ENCODE results near the gene EVA1A. TPM values are rescaled to one million over a fixed set of nuclear protein-coding genes. Genes with fewer than 3 reads are reported as not detected.
"Not testable (repeated sequence)": the region's sequence is repeated elsewhere in the genome, so short reads cannot be mapped to it uniquely, and the experiment has no call there.

The EVA1A gene
- total RNA-seq, 8 experiments from 2014 or later, result 0.36 to 9.0 (median 3.8) TPM

DNA sequence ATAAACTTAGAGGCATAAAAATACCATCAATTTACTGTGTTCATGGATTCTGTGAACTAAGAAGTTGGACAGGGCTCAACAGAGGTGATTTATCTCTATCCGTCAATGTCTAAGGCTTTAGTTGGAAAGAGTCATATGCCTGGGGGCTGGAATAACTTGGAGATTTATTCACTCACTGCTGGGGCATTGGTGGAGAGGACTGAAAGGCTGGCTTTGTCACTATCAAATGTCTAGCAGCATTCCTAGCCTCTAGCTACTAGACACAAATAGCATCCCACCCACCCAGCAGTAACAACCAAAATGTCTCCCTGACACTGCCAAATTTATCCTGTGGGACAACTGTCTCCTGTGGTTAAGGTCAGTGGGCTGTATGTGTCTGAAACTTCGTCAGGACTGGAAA lies 71.0 kb downstream of the EVA1A start:
- no peak overlapping the region for H3K4me3 ChIP-seq
- 50 to 100% (median 90%) methylated on average over 1 to 2 of the region's 2 CpGs; no CpG with 5 or more reads in 2 of the 10 experiments for WGBS, 10 experiments
- in situ Hi-C loops (cut with MboI; ENCODE audit: low pct_unique_long_range_greater_than_20kb in 2 of 9, low sequenced_read_pairs in 9 of 9, unreplicated experiment in 9 of 9), result no loop called here
- peak in 2 of 8 experiments; percentile 38 to 44 for ATAC-seq (replicated peaks in 6 of 8)
- peaks cover 0 to 10% of the 10 kb centered on the region in 2 donors for H3K4me1 ChIP-seq (replicated peaks in 1 of 2)
- no peak overlapping the region for H3K27ac ChIP-seq

DNA sequence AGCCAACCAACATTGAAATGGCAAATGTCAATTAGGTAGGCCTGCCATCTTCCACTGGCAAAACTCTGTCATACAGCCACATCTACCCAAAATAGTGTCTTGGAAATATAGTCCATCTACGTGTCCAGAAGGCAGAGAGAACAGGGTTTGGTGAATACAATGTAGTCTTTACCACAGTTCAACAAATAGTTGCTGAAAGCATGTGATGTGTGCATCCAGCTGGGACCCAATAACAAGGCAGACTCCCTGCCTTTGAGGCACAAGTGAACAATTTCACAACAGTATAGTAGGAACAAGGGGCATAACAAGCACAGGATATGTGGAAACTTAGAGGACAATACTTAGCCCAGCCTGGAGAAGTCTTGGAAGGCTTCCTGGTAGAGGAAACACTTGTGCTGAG lies 72.6 kb downstream of the EVA1A start:
- Histone ChIP-seq H3K27ac (no peak overlapping the region), H3K4me1 (replicated peaks in 1 of 2) (peaks cover 0 to 10% of the 10 kb centered on the region in 2 donors), H3K4me3 (no peak overlapping the region)
- WGBS, 10 experiments, result 57 to 100% (median 80%) methylated on average over 1 of the region's 1 CpG; no CpG with 5 or more reads in 7 of the 10 experiments
- in situ Hi-C loops (cut with MboI; ENCODE audit: low pct_unique_long_range_greater_than_20kb in 2 of 9, low sequenced_read_pairs in 9 of 9, unreplicated experiment in 9 of 9), result no loop called here
- no peak for ATAC-seq (replicated peaks in 6 of 8)

DNA sequence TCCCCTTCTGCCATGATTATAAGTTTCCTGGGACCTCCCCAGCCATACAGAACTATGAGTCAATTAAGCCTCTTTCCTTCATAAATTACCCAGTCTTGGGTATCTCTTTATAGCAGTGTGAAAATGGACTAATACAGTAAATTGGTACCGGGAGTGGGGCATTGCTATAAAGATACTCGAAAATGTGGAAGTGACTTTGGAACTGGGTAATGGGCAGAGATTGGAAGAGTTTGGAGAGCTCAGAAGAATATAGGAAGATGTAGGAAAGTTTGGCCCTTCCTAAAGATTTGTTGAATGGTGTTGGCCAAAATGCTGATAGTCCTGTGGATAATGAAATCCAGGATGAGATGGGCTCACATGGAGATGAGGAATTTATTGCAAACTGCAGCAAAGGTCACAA lies 74.0 kb downstream of the EVA1A start:
- H3K4me3 ChIP-seq; ATAC-seq (replicated peaks in 6 of 8); in situ Hi-C loops (cut with MboI; ENCODE audit: low pct_unique_long_range_greater_than_20kb in 2 of 9, low sequenced_read_pairs in 9 of 9, unreplicated experiment in 9 of 9); H3K27ac ChIP-seq; H3K4me1 ChIP-seq (replicated peaks in 1 of 2): not testable (repeated sequence)
- WGBS, 10 experiments, result 92 to 100% (median 100%) methylated on average over 1 to 2 of the region's 2 CpGs; no CpG with 5 or more reads in 4 of the 10 experiments

DNA sequence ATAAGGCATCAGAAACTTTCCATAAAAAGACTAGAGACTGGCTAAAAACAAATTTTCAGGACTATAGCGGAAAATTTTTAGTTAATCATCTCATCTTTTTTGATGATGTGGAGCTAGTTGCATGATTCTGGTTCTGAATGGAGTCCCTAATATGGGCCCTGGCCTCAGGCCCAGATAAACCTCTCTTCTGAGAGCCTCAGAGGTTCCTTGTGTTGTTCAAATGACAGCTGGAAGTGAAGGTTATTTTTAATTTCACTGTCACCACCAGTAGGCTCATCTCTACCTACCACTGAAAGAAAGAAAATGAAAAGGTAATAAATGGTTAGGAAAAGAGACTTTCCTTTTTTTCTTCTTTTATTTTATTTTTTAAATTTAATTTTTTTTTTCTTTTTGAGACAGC lies 75.9 kb downstream of the EVA1A start:
- no peak overlapping the region for H3K27ac ChIP-seq
- ATAC-seq (replicated peaks in 6 of 8), result no peak
- H3K4me1 ChIP-seq (replicated peaks in 1 of 2), result no peaks in the 10 kb centered on the region
- in situ Hi-C loops (cut with MboI; ENCODE audit: low pct_unique_long_range_greater_than_20kb in 2 of 9, low sequenced_read_pairs in 9 of 9, unreplicated experiment in 9 of 9), result no loop called here
- 78 to 100% (median 100%) methylated on average over 1 of the region's 1 CpG; no CpG with 5 or more reads in 3 of the 10 experiments for WGBS, 10 experiments
- no peak overlapping the region for H3K4me3 ChIP-seq

DNA sequence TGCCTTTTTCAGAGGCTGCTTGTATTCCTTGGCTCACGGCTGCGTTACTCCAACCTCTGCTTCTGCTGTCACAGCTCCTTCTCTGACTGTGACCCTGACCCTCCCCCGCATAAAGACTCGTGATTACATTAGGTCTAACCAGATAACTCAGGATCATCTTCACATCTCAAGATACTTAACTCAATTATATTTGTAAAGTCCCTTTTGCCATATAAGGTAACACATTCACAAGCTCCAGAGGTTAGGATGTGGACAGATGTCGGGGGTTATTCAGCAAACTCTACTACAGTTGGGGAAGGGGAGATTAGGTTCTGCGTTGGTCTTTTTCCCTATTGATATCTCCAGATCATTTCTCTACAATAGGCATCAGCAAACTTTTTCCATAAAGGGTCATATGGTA lies 76.9 kb downstream of the EVA1A start:
- 82 to 95% (median 92%) methylated on average over 1 to 6 of the region's 6 CpGs for WGBS, 10 experiments
- ATAC-seq (replicated peaks in 6 of 8), result no peak
- Histone ChIP-seq H3K4me1 (replicated peaks in 1 of 2) (no peaks in the 10 kb centered on the region), H3K4me3 (no peak overlapping the region), H3K27ac (no peak overlapping the region)
- in situ Hi-C loops (cut with MboI; ENCODE audit: low pct_unique_long_range_greater_than_20kb in 2 of 9, low sequenced_read_pairs in 9 of 9, unreplicated experiment in 9 of 9), result no loop called here

DNA sequence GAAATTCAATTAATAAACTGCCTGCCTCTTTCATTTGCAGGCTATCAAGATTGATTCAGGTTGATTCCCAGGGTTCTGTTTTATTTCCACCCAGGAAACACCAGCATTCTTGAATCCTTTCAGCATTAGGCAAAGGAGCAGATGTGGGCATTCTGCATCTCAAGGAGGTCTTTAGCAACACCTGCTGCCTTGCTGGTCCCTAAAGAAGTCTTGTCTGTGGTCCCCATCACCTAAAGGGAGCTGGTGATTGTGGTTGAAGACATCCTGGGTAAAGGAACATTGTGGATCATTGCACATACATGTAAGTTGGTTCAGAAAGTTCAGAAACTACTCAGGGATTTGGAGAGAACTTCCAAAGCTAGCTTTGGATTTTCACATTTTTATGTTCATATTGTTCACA lies 78.3 kb downstream of the EVA1A start:
- in situ Hi-C loops (cut with MboI; ENCODE audit: low pct_unique_long_range_greater_than_20kb in 2 of 9, low sequenced_read_pairs in 9 of 9, unreplicated experiment in 9 of 9), result no loop called here
- H3K4me1 ChIP-seq (replicated peaks in 1 of 2), result no peaks in the 10 kb centered on the region
- no peak overlapping the region for H3K27ac ChIP-seq
- no peak overlapping the region for H3K4me3 ChIP-seq
- no peak for ATAC-seq (replicated peaks in 6 of 8)

DNA sequence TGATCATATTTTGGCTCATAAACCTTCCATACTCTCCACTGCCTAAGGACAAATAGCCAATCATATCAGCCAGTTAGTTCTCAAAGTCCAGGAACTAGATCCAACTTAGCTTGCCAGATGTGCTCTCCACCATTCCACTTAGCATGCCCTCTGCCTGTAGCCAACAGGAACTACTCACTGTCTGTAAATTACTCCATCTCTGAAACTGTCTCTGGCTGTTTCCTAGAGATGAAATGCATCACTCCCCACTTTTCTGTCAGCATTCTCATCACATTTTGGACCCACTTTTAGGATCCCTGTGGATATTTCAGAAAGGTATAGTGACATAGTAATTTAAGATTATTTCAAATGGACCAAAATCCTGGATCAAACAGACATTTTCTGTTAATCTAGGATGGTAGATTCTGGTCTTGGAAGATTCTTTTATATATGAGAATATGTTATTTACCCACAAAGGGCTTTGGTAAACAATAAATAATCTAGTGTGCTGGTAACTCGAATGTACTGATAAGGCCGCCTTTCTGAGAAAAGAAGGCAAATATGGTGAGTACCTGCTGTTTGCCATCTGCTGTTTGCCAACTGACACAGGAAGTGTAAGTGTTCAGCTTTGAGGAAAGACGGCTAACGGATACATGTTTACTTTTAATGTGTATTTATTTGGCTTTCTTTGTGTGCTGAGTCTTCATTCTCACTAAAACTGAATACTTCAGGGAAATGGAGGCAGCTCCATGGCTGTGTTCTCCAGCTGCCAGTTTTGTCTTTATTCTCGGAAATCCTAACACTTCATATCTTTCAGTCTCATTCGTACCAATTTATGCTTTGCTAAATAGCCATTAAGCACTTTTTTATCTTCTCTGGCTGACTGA lies 79.5 kb downstream of the EVA1A start:
- H3K4me1 ChIP-seq (replicated peaks in 1 of 2), result peaks cover 10% of the 10 kb centered on the region in 2 donors
- ATAC-seq (replicated peaks in 6 of 8), result peak in 4 of 8 experiments; percentile 47 to 88 (median 62)
- no peak overlapping the region for H3K4me3 ChIP-seq
- in situ Hi-C loops (cut with MboI; ENCODE audit: low pct_unique_long_range_greater_than_20kb in 2 of 9, low sequenced_read_pairs in 9 of 9, unreplicated experiment in 9 of 9), result no loop called here
- WGBS, 10 experiments, result 47 to 98% (median 83%) methylated on average over 2 to 6 of the region's 6 CpGs; no CpG with 5 or more reads in 1 of the 10 experiments
- H3K27ac ChIP-seq, result no peak overlapping the region

DNA sequence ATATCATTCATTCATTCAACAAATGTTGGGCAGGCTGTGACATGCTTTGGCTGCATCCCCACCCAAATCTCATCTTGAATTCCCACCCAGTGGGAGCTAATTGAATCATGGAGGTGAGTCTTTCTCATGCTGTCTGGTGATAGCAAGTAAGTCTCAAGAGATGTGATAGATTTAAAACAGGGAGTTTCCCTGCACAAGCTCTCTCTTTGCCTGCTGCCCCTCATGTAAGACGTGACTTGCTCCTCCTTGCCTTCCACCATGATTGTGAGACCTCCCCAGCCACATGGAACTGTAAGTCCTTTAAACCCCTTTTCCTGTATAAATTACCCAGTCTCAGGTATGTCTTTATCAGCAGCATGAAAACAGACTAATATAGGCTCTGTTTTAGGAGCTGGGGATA lies 83.0 kb downstream of the EVA1A start:
- H3K4me3 ChIP-seq; H3K27ac ChIP-seq; in situ Hi-C loops (cut with MboI; ENCODE audit: low pct_unique_long_range_greater_than_20kb in 2 of 9, low sequenced_read_pairs in 9 of 9, unreplicated experiment in 9 of 9); ATAC-seq (replicated peaks in 6 of 8): not testable (repeated sequence)
- H3K4me1 ChIP-seq (replicated peaks in 1 of 2), result peaks cover 21 to 32% of the 10 kb centered on the region in 2 donors
- WGBS, 10 experiments, result 80 to 100% methylated on average over 1 of the region's 1 CpG; no CpG with 5 or more reads in 8 of the 10 experiments

DNA sequence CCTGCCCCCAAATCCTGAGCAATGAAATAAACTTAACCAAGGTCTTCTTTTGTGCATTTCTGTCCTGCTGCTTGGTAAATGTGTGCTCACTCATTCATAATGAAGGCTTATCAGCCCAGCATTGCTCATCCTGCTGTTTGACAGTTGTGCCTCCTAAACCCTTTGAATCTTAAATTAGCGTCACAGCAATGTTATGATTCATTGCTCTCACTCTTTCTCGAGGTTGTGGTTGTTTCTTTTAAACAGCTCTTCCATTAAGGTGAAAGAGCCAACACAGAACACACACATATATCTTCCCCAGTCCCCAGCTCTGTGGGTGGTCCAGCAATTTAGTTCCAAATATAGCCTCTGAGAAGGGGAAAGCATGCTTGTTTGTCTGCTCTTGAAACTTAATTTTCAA lies 84.0 kb downstream of the EVA1A start:
- H3K27ac ChIP-seq, result no peak overlapping the region

DNA sequence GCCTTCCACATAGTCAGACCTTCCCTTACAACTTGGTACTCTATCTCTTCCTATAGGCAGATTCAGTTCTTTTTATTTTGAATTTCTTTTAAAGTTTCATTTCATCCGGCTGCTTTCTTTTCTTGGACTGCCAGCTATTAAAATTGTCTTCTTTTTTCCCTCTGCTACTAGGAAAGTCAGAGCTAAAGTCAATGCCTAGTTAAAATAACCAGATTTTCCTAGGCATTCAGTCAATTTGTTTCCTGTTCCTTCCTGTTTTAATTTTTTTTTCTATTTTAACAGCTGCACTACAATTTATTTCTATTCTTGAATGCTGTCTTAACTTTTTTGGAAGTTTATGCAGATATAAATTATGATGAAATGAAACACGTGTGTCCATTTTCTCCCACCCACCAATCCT lies 84.8 kb downstream of the EVA1A start:
- in situ Hi-C loops (cut with MboI; ENCODE audit: low pct_unique_long_range_greater_than_20kb in 2 of 9, low sequenced_read_pairs in 9 of 9, unreplicated experiment in 9 of 9), result no loop called here
- no peak overlapping the region for H3K27ac ChIP-seq
- no peak overlapping the region for H3K4me3 ChIP-seq
- 16 to 100% (median 48%) methylated on average over 1 to 2 of the region's 2 CpGs; no CpG with 5 or more reads in 1 of the 10 experiments for WGBS, 10 experiments
- peaks cover 21 to 33% of the 10 kb centered on the region in 2 donors for H3K4me1 ChIP-seq (replicated peaks in 1 of 2)
- no peak for ATAC-seq (replicated peaks in 6 of 8)

More for the DNA sequence above, 84.0 kb downstream of the EVA1A start:
- ATAC-seq (replicated peaks in 6 of 8), result peak in 7 of 8 experiments; percentile 48 to 96 (median 83)
- peaks cover 21 to 33% of the 10 kb centered on the region in 2 donors for H3K4me1 ChIP-seq (replicated peaks in 1 of 2)
- WGBS, 10 experiments, result 0 to 17% (median 0%) methylated on average over 1 to 2 of the region's 2 CpGs; no CpG with 5 or more reads in 4 of the 10 experiments
- H3K4me3 ChIP-seq, result no peak overlapping the region
- in situ Hi-C loops (cut with MboI; ENCODE audit: low pct_unique_long_range_greater_than_20kb in 2 of 9, low sequenced_read_pairs in 9 of 9, unreplicated experiment in 9 of 9), result no loop called here

DNA sequence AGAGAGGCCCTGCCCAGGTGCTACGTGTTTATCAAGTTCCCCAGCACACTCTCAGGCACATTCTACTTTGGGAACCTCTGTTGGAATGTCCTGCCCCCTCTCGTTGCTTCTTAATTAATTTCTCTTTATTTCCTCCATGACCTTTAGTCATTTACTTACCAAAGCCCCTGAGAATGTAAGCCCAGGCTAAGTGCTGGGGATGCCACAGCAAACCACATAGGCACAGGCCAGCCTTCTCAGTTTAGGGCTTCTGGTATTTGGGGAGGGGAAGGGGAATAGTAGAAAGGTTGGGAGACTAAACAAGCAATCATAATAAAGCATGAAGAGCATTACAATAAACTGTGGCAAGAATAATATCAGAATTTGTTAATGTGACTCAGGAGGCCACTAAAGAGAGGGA lies 85.7 kb downstream of the EVA1A start:
- WGBS, 10 experiments, result 50 to 90% (median 61%) methylated on average over 1 to 2 of the region's 2 CpGs; no CpG with 5 or more reads in 2 of the 10 experiments
- H3K4me1 ChIP-seq (replicated peaks in 1 of 2), result peaks cover 21 to 33% of the 10 kb centered on the region in 2 donors
- no peak overlapping the region for H3K4me3 ChIP-seq
- in situ Hi-C loops (cut with MboI; ENCODE audit: low pct_unique_long_range_greater_than_20kb in 2 of 9, low sequenced_read_pairs in 9 of 9, unreplicated experiment in 9 of 9), result no loop called here
- no peak overlapping the region for H3K27ac ChIP-seq
- ATAC-seq (replicated peaks in 6 of 8), result no peak

DNA sequence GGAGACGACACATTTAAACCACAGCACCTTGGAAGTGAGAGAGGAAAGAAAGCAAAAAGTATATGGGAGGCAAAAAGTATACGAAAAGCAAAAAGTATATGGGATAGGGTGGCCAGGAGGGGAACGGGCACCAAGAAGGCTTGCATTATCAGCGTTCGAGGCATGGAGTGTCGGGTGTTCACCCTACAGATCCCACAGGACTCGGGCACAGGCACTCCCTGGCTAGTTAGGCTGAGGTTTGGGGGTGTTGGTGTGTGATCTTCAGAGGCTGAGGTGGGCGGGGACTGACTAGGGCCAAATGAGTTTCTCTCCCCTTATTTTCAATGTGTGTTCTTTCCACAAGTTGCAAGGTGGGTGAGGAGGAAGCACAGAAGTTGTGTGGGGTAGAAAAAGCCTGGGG lies 86.6 kb downstream of the EVA1A start:
- in situ Hi-C loops (cut with MboI; ENCODE audit: low pct_unique_long_range_greater_than_20kb in 2 of 9, low sequenced_read_pairs in 9 of 9, unreplicated experiment in 9 of 9), result loop anchor here in 2 of 9 experiments (25.0 kb wide), 1 partner anchor 138 kb away; no protein-coding TSS in a partner anchor
- Histone ChIP-seq H3K4me1 (replicated peaks in 1 of 2) (peaks cover 21 to 33% of the 10 kb centered on the region in 2 donors), H3K27ac (no peak overlapping the region), H3K4me3 (no peak overlapping the region)
- WGBS, 10 experiments, result 67 to 100% (median 80%) methylated on average over 1 to 8 of the region's 8 CpGs; no CpG with 5 or more reads in 3 of the 10 experiments
- no peak for ATAC-seq (replicated peaks in 6 of 8)

DNA sequence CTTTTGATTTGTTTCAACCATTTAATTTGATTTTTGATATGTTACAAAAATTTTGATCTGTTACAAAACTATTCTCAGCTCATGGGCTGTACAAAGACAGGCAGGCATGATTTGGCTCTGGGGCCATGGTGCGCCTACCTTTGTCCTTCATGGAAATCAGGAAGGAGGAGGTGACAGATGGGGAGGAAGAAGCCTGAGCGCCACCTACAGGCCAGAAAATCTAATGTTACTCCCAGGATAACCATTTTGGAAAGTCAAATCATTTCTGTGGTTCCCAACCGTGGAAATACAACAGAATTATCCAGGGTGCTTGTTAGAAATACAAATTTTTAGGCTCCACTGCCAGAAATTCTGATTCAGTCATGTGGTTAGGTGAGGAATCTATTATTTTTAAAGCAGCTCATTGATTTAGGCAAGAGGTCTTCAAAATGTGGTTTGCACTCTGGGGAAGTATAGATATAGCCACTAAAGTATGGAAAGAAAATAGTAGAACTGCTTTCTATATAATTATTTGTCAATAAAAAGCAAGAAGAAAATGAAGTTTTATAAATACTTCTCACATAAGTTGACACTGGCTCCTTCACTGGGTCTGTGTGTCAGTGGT lies 93.9 kb downstream of the EVA1A start:
- 31 to 82% (median 65%) methylated on average over 2 to 3 of the region's 3 CpGs for WGBS, 10 experiments
- in situ Hi-C loops (cut with MboI; ENCODE audit: low pct_unique_long_range_greater_than_20kb in 2 of 9, low sequenced_read_pairs in 9 of 9, unreplicated experiment in 9 of 9), result loop anchor here in 5 of 9 experiments (5.0 to 25.0 kb wide), 3 partner anchors 140 to 148 kb away; no protein-coding TSS in a partner anchor
- H3K27ac ChIP-seq, result no peak overlapping the region

More for the DNA sequence above, 93.9 kb downstream of the EVA1A start:
- Histone ChIP-seq H3K4me3 (no peak overlapping the region), H3K4me1 (replicated peaks in 1 of 2) (peaks cover 4 to 9% of the 10 kb centered on the region in 2 donors)
- peak in 3 of 8 experiments; percentile 23 to 53 (median 41) for ATAC-seq (replicated peaks in 6 of 8)
